HUES48 (cell line): Measurements from ENCODE around the gene LGALS12.

Experiments
- H3K27ac ChIP-seq: one replicate; pipeline ENCODE4 v1.7.0; 2013; ENCODE audit warnings: low read depth, low read length, inconsistent platforms
- H3K27me3 ChIP-seq: 2 replicates; pipeline ENCODE4 v1.6.1; 2013; ENCODE audit warnings: mild to moderate bottlenecking, low read length; ENCODE audit not compliant: control insufficient read depth, insufficient read depth
- H3K36me3 ChIP-seq: 2 replicates; pipeline ENCODE4 v1.6.1; 2013; ENCODE audit warnings: low read length; ENCODE audit not compliant: control insufficient read depth, insufficient read depth
- H3K4me1 ChIP-seq: 2 replicates; pipeline ENCODE4 v1.6.1; 2013; ENCODE audit warnings: mild to moderate bottlenecking, low read length; ENCODE audit not compliant: control insufficient read depth, insufficient read depth
- H3K4me3 ChIP-seq: 2 replicates; pipeline ENCODE4 v1.5.1; 2013; ENCODE audit warnings: mild to moderate bottlenecking, low read depth, low read length
- H3K9ac ChIP-seq: 2 replicates; pipeline ENCODE4 v1.6.1; 2013; ENCODE audit warnings: mild to moderate bottlenecking, low read depth, low read length, moderate library complexity
- H3K9me3 ChIP-seq: 2 replicates; pipeline ENCODE4 v1.6.1; 2013; ENCODE audit warnings: low read length; ENCODE audit not compliant: control insufficient read depth, insufficient read depth

Gene LGALS12

GRCh38 chr11:63490551-63491239, 15.2 kb upstream of the LGALS12 start, which contains the start of gene PLAAT5:
TSS of gene PLAAT5 (minus strand) at chr11:63491167. CDS start at chr11:63491034, 133 bp downstream.
- peaks cover 32% of the 10 kb centered on the region for H3K4me1 ChIP-seq
- peaks cover 4% of the 10 kb centered on the region; the same call in 1 of the 2 replicates for H3K27me3 ChIP-seq
- H3K9ac ChIP-seq, result peak within 1 kb of the TSS; percentile 70
- H3K4me3 ChIP-seq, result peak within 1 kb of the TSS; percentile 67
- H3K27ac ChIP-seq, result no peak within 1 kb of the TSS
- H3K36me3 ChIP-seq, result no peaks in the 10 kb centered on the region
- peaks cover 17% of the 10 kb centered on the region for H3K9me3 ChIP-seq

GRCh38 chr11:63491240-63491587, 14.7 kb upstream of the LGALS12 start:
- Histone ChIP-seq H3K27me3 (peaks cover 4% of the 10 kb centered on the region; the same call in 1 of the 2 replicates), H3K9me3 (peaks cover 12% of the 10 kb centered on the region; the same call in 1 of the 2 replicates), H3K9ac (peak overlapping the region; percentile 70), H3K36me3 (no peaks in the 10 kb centered on the region), H3K27ac (no peak overlapping the region), H3K4me3 (peak overlapping the region; percentile 67), H3K4me1 (peaks cover 32% of the 10 kb centered on the region)

GRCh38 chr11:63491636-63492372, 14.1 kb upstream of the LGALS12 start:
- Histone ChIP-seq H3K36me3 (no peaks in the 10 kb centered on the region), H3K27ac (no peak overlapping the region), H3K9me3 (peaks cover 10% of the 10 kb centered on the region; the same call in 1 of the 2 replicates), H3K4me3 (peak overlapping the region; percentile 67), H3K27me3 (peaks cover 4% of the 10 kb centered on the region; the same call in 1 of the 2 replicates), H3K4me1 (peaks cover 32% of the 10 kb centered on the region), H3K9ac (peak overlapping the region; percentile 70; the same call in 1 of the 2 replicates)

- peaks cover 10% of the 10 kb centered on the region; the same call in 1 of the 2 replicates for H3K9me3 ChIP-seq
- H3K27ac ChIP-seq, result no peak overlapping the region
- no peaks in the 10 kb centered on the region for H3K36me3 ChIP-seq
- H3K4me3 ChIP-seq, result no peak overlapping the region
- peaks cover 32% of the 10 kb centered on the region for H3K4me1 ChIP-seq
- no peak overlapping the region for H3K9ac ChIP-seq
- peaks cover 4% of the 10 kb centered on the region; the same call in 1 of the 2 replicates for H3K27me3 ChIP-seq
These were observed 13.4 kb upstream of the LGALS12 start for GRCh38 chr11:63492441-63492840.

GRCh38 chr11:63493127-63493526, 12.8 kb upstream of the LGALS12 start:
- Histone ChIP-seq H3K9ac (no peak overlapping the region), H3K4me1 (peaks cover 32% of the 10 kb centered on the region), H3K9me3 (peaks cover 10% of the 10 kb centered on the region; the same call in 1 of the 2 replicates), H3K4me3 (no peak overlapping the region), H3K27me3 (peaks cover 4% of the 10 kb centered on the region; the same call in 1 of the 2 replicates), H3K36me3 (no peaks in the 10 kb centered on the region), H3K27ac (no peak overlapping the region)

GRCh38 chr11:63494975-63495374, 10.9 kb upstream of the LGALS12 start:
- H3K36me3 ChIP-seq, result no peaks in the 10 kb centered on the region
- no peak overlapping the region for H3K27ac ChIP-seq
- peaks cover 17% of the 10 kb centered on the region for H3K4me1 ChIP-seq
- peaks cover 4% of the 10 kb centered on the region; the same call in 1 of the 2 replicates for H3K27me3 ChIP-seq
- no peak overlapping the region for H3K4me3 ChIP-seq
- H3K9ac ChIP-seq, result no peak overlapping the region
- peaks cover 17% of the 10 kb centered on the region for H3K9me3 ChIP-seq

- Histone ChIP-seq H3K9me3 (peaks cover 17% of the 10 kb centered on the region), H3K27me3 (no peaks in the 10 kb centered on the region), H3K9ac (no peak overlapping the region), H3K4me1 (peaks cover 16% of the 10 kb centered on the region), H3K4me3 (no peak overlapping the region), H3K27ac (no peak overlapping the region), H3K36me3 (no peaks in the 10 kb centered on the region)
These were observed 6.0 kb upstream of the LGALS12 start for GRCh38 chr11:63499874-63500273.

GRCh38 chr11:63501236-63501635, 4.6 kb upstream of the LGALS12 start:
- Histone ChIP-seq H3K4me3 (no peak overlapping the region), H3K9ac (no peak overlapping the region), H3K27me3 (no peaks in the 10 kb centered on the region), H3K9me3 (peaks cover 17% of the 10 kb centered on the region), H3K36me3 (no peaks in the 10 kb centered on the region), H3K4me1 (peaks cover 23% of the 10 kb centered on the region), H3K27ac (no peak overlapping the region)

- H3K4me1 ChIP-seq, result peaks cover 26% of the 10 kb centered on the region
- no peak overlapping the region for H3K9ac ChIP-seq
- H3K36me3 ChIP-seq, result no peaks in the 10 kb centered on the region
- H3K9me3 ChIP-seq, result peaks cover 17% of the 10 kb centered on the region
- no peak overlapping the region for H3K27ac ChIP-seq
- H3K4me3 ChIP-seq, result no peak overlapping the region
- no peaks in the 10 kb centered on the region for H3K27me3 ChIP-seq
These were observed 3.5 kb upstream of the LGALS12 start for GRCh38 chr11:63502252-63502820.

GRCh38 chr11:63503492-63503891, 2.4 kb upstream of the LGALS12 start:
- no peaks in the 10 kb centered on the region for H3K27me3 ChIP-seq
- H3K4me3 ChIP-seq, result 0 out of 2 replicates have a peak overlapping the region, but pooled peaks have one; percentile 7
- no peaks in the 10 kb centered on the region for H3K36me3 ChIP-seq
- peaks cover 26% of the 10 kb centered on the region for H3K4me1 ChIP-seq
- H3K27ac ChIP-seq, result no peak overlapping the region
- H3K9me3 ChIP-seq, result peaks cover 17% of the 10 kb centered on the region
- no peak overlapping the region for H3K9ac ChIP-seq
